NK-92 treated with Interleukin-12 subunit alpha and Interleukin-12 subunit beta, amount 100 ng/mL, for 24 hours (cell line): ENCODE data around the gene SPIRE2.
A peak's percentile ranks its signal among the peaks of the same experiment; 100 is the strongest.
"Not testable (repeated sequence)": the region's sequence is repeated elsewhere in the genome, so short reads cannot be mapped to it uniquely, and the experiment has no call there.

Experiments
- DNase-seq: peaks from one replicate; lab custom pipeline; 2025; lab: John Stamatoyannopoulos, UW

Gene SPIRE2

GRCh38 chr16:89828199-89828869 lies at the start of gene SPIRE2:
TSS of gene SPIRE2 (plus strand) at chr16:89828475. CDS start at chr16:89828551, 76 bp downstream.
- no peak for DNase-seq

- no peak for DNase-seq
Measured at GRCh38 chr16:89779231-89779908, 48.9 kb upstream of the SPIRE2 start.

GRCh38 chr16:89779909-89780305 lies 48.4 kb upstream of the SPIRE2 start:
- no peak for DNase-seq

- DNase-seq = no peak
Measured at GRCh38 chr16:89782489-89782888, 45.8 kb upstream of the SPIRE2 start.

- DNase-seq = not testable (repeated sequence)
Measured at GRCh38 chr16:89783952-89784351, 44.3 kb upstream of the SPIRE2 start.

- no peak for DNase-seq
Measured at GRCh38 chr16:89784406-89784805, 43.9 kb upstream of the SPIRE2 start.

- peak; percentile 6 for DNase-seq
Measured at GRCh38 chr16:89785523-89786155, 42.6 kb upstream of the SPIRE2 start.

- no peak for DNase-seq
Measured at GRCh38 chr16:89786474-89787364, 41.6 kb upstream of the SPIRE2 start.

GRCh38 chr16:89787365-89787805 lies 40.9 kb upstream of the SPIRE2 start:
- DNase-seq = no peak

- no peak for DNase-seq
Measured at GRCh38 chr16:89791278-89791995, 36.8 kb upstream of the SPIRE2 start.

- DNase-seq = not testable (repeated sequence)
Measured at GRCh38 chr16:89793092-89793491, 35.2 kb upstream of the SPIRE2 start.

GRCh38 chr16:89793955-89794354 lies 34.3 kb upstream of the SPIRE2 start:
- DNase-seq = no peak

GRCh38 chr16:89795676-89796075 lies 32.6 kb upstream of the SPIRE2 start:
- no peak for DNase-seq

GRCh38 chr16:89796104-89796503 lies 32.2 kb upstream of the SPIRE2 start:
- no peak for DNase-seq

GRCh38 chr16:89798126-89798525 lies 30.1 kb upstream of the SPIRE2 start:
- DNase-seq = no peak

- no peak for DNase-seq
Measured at GRCh38 chr16:89798832-89799370, 29.4 kb upstream of the SPIRE2 start.

GRCh38 chr16:89801800-89802199 lies 26.5 kb upstream of the SPIRE2 start:
- DNase-seq = no peak

- no peak for DNase-seq
Measured at GRCh38 chr16:89805136-89805905, 23.0 kb upstream of the SPIRE2 start.

- not testable (repeated sequence) for DNase-seq
Measured at GRCh38 chr16:89806589-89807193, 21.6 kb upstream of the SPIRE2 start.

GRCh38 chr16:89808475-89808874 lies 19.8 kb upstream of the SPIRE2 start:
- no peak for DNase-seq
